Glutamatergic neuron (in vitro differentiated cells): Measurements from ENCODE around the gene DNAJC24. TPM values are rescaled to one million over a fixed set of nuclear protein-coding genes. Genes with fewer than 3 reads are reported as not detected.
"Not testable (repeated sequence)": the region's sequence is repeated elsewhere in the genome, so short reads cannot be mapped to it uniquely, and the experiment has no call there.

Experiments used
- DNase-seq: peaks from one replicate; pipeline ENCODE4 v3.0.0; 2022
- H3K27ac Mint-ChIP-seq: one replicate; pipeline ENCODE4 v1.8.0; 2020; ENCODE audit warnings: mild to moderate bottlenecking, mixed read lengths, inconsistent platforms; ENCODE audit not compliant: unreplicated experiment
- H3K27me3 Mint-ChIP-seq: one replicate; pipeline ENCODE4 v1.8.0; 2020; ENCODE audit warnings: mild to moderate bottlenecking, moderate library complexity, mixed read lengths, inconsistent platforms; ENCODE audit not compliant: unreplicated experiment
- H3K36me3 Mint-ChIP-seq: one replicate; pipeline ENCODE4 v1.8.0; 2020; ENCODE audit warnings: mild to moderate bottlenecking, mixed read lengths, inconsistent platforms; ENCODE audit not compliant: unreplicated experiment
- H3K4me1 Mint-ChIP-seq: one replicate; pipeline ENCODE4 v1.8.0; 2020; ENCODE audit warnings: mild to moderate bottlenecking, low read depth, mixed read lengths, inconsistent platforms; ENCODE audit not compliant: unreplicated experiment
- H3K4me3 Mint-ChIP-seq: one replicate; pipeline ENCODE4 v1.8.0; 2020; ENCODE audit warnings: mild to moderate bottlenecking, mixed read lengths, inconsistent platforms; ENCODE audit not compliant: unreplicated experiment
- H3K9me3 Mint-ChIP-seq: one replicate; pipeline ENCODE4 v1.8.0; 2020; ENCODE audit warnings: mild to moderate bottlenecking, moderate library complexity, mixed read lengths, inconsistent platforms; ENCODE audit not compliant: unreplicated experiment
- long read RNA-seq: library from polyadenylated mRNA; unstranded; transcript quantifications from one replicate; pipeline ENCODE4 v2.0.0, GENCODE V29; 2020; ENCODE audit not compliant: unreplicated experiment
- total RNA-seq: library from RNA; stranded (reverse); fragmentation: NEBNext Ultra II Directional; extraction: Animal tissue kit (Norgen Biotek cat#: 25700); gene quantifications from one replicate; pipeline ENCODE4 v1.2.1, GENCODE V29; 2021; ENCODE audit not compliant: unreplicated experiment
- TF ChIP-seq, protein P1 (sequence below): fragments of 200-600 bp; sonication (generic); IDR thresholded peaks from one replicate; pipeline ENCODE4 v1.5.0; 2021; ENCODE audit not compliant: partially characterized antibody, unreplicated experiment

Gene DNAJC24, protein sequence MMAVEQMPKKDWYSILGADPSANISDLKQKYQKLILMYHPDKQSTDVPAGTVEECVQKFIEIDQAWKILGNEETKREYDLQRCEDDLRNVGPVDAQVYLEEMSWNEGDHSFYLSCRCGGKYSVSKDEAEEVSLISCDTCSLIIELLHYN
- 20.6 TPM for total RNA-seq
- long read RNA-seq, partial matches to known transcripts, result 0 of 3 reads
- long read RNA-seq, other reads (novel, unspliced or antisense), result 1 of 3 reads

DNA sequence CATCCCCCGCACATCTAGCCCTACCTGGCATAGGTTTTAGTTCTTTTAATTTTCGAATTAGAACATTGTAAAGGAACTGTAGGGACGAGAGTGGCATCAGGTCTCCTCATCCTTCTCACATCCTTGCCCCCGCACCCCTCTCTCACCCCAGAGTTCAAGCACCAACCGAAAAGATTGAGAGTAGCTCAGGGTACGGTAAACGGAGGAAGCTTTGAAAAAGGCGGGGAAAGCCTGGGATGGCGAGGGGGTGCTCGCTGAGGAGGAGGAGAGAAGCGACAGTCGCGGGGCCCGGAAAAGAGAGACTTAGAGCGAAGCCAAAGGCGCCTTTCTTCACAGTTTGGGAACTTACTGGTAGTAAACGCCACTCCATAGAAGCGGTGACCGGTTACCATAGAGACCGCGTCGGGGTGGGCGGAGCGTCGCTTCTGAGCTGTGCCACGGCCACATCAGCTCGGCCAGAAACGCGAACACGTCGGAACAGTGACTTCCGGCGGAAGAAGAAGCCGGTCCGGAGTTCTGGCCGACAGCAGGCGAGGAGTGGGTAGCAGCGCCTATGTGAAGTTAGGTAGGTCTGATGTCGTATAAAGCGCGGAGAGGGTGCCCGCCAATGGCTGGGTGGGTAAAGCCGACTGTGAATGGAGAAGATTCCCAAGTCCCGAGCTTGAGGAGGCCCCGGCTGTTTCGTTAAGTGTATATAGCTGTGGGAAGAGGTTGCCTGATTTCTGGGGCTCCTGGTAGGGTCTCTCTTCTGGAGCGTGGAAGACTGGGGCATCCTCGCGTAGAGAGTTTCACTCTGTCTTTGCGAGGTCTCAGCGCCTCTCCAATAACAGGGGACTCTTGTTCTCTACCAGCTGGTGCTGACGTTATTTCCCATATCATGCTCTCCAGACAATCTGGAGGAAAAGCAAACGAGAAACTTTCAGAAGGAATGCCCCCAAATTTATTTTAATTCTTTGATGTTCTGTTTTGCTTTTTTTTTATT is at the start of gene DNAJC24, which contains the start of gene DCDC1:
DNAJC24 (plus strand) TSS at position 513 of the 982 bp plus-strand sequence. CDS start 889 bp downstream, outside the sequence.
DCDC1 (minus strand) TSS at position 392 of the 982 bp plus-strand sequence. CDS start 41,459 bp downstream, outside the sequence.
- H3K27me3 Mint-ChIP-seq, result no peaks in the 10 kb centered on the region
- peaks cover 3% of the 10 kb centered on the region for H3K9me3 Mint-ChIP-seq
- no peaks in the 10 kb centered on the region for H3K4me1 Mint-ChIP-seq
- peak within 1 kb of the TSS; percentile 98 for H3K4me3 Mint-ChIP-seq
- TF ChIP-seq, protein P1, sequence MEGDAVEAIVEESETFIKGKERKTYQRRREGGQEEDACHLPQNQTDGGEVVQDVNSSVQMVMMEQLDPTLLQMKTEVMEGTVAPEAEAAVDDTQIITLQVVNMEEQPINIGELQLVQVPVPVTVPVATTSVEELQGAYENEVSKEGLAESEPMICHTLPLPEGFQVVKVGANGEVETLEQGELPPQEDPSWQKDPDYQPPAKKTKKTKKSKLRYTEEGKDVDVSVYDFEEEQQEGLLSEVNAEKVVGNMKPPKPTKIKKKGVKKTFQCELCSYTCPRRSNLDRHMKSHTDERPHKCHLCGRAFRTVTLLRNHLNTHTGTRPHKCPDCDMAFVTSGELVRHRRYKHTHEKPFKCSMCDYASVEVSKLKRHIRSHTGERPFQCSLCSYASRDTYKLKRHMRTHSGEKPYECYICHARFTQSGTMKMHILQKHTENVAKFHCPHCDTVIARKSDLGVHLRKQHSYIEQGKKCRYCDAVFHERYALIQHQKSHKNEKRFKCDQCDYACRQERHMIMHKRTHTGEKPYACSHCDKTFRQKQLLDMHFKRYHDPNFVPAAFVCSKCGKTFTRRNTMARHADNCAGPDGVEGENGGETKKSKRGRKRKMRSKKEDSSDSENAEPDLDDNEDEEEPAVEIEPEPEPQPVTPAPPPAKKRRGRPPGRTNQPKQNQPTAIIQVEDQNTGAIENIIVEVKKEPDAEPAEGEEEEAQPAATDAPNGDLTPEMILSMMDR, result no peak
- peak within 1 kb of the TSS; percentile 97 for H3K27ac Mint-ChIP-seq
- H3K36me3 Mint-ChIP-seq, result no peaks in the 10 kb centered on the region
- peak; percentile 93 for DNase-seq

DNA sequence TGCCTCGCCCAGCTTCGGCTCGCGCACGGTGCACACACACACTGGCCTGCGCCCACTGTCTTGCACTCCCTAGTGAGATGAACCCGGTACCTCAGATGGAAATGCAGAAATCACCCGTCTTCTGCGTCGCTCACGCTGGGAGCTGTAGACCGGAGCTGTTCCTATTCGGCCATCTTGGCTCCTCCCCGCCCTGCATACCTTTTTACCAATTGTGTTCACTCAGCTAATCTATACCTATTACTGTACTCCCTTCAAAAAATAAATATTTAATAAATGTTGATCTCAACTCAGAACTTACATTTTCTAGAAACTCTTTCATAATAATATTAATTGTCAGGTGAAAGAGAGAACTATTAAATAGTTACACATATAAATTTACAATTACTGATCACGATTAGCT is 48.2 kb upstream of the DNAJC24 start:
- not testable (repeated sequence) for H3K36me3 Mint-ChIP-seq, H3K4me1 Mint-ChIP-seq, H3K27ac Mint-ChIP-seq, H3K4me3 Mint-ChIP-seq, H3K27me3 Mint-ChIP-seq, DNase-seq, H3K9me3 Mint-ChIP-seq

DNA sequence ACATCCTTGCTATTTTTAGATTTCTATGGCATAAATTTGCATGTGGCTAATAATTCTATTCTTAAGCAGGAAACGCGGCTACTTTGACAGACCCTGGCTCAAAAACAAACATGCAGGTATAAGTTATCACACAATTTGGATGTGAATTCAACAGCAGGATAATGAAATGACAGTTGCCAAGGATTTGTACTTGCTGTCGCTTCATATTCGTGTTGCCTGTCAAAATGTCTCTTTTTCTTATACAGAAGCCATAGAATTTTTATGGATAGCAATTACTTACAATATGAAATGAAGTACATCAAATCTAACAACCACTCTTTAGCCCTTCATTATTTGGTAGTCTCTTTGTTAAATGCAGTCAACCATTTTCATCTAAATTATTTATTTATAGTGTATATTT is 46.5 kb upstream of the DNAJC24 start:
- H3K4me1 Mint-ChIP-seq, result no peaks in the 10 kb centered on the region
- no peak overlapping the region for H3K4me3 Mint-ChIP-seq
- peaks cover 4% of the 10 kb centered on the region for H3K36me3 Mint-ChIP-seq
- no peak for DNase-seq
- H3K9me3 Mint-ChIP-seq, result no peaks in the 10 kb centered on the region
- no peaks in the 10 kb centered on the region for H3K27me3 Mint-ChIP-seq
- TF ChIP-seq, protein P1, result no peak
- H3K27ac Mint-ChIP-seq, result no peak overlapping the region

DNA sequence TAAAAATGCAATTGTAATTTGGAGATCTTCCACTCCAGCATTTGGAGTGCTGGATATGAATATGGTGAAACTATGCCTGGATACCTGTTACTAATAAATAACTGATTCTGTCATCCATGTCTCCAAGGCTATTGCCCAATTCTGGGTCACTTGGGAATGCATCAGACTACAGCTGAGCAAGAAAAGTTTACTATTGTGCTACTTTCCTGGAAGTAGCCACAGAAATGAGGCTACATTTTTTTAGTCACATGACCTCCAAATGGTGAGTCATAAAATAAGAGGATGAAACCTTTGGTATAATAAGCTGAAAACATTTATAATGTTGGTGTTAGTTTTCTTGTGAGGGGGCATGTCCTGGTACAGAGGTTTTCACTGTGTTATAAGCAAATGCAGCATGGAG is 44.5 kb upstream of the DNAJC24 start:
- no peaks in the 10 kb centered on the region for H3K27me3 Mint-ChIP-seq
- H3K27ac Mint-ChIP-seq, result no peak overlapping the region
- DNase-seq, result no peak
- no peak overlapping the region for H3K4me3 Mint-ChIP-seq
- peaks cover 4% of the 10 kb centered on the region for H3K36me3 Mint-ChIP-seq
- H3K9me3 Mint-ChIP-seq, result no peaks in the 10 kb centered on the region
- TF ChIP-seq, protein P1, result no peak
- no peaks in the 10 kb centered on the region for H3K4me1 Mint-ChIP-seq

DNA sequence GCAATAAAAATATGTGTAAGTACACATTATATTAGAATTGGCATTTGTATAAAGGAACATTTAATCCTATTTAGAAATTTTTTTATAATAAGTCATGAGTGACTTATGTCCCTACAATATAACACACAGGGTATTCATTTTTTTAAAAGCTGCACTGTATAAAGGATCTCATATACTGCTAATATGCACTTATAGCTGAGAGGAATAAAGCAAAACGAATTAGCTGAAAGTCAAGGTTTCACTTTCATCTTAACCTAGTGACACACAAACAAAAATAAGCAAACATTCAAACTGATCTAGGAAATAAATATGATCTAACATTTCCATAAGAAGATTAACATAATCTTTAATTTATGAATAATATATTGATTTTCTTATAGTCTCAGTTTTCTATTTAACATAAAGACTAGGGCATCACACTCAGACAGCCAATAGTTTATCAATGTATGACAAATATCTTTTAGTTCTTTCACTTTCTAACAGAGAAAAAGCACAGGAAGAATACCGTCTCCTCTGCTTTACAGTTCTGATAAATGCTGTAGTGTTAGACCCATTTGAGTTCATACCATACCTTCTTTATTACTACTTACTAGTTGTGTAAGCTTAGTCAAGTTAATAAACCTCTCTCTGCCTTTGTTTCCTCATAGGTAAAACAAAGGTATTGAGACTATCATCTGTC is 43.1 kb upstream of the DNAJC24 start:
- H3K9me3 Mint-ChIP-seq, result no peaks in the 10 kb centered on the region
- H3K4me3 Mint-ChIP-seq, result no peak overlapping the region
- no peaks in the 10 kb centered on the region for H3K27me3 Mint-ChIP-seq
- H3K27ac Mint-ChIP-seq, result no peak overlapping the region
- H3K36me3 Mint-ChIP-seq, result peaks cover under 1% of the 10 kb centered on the region
- TF ChIP-seq, protein P1, result no peak
- no peaks in the 10 kb centered on the region for H3K4me1 Mint-ChIP-seq
- no peak for DNase-seq
